ENCODE results near the gene C2orf81. TPM values are rescaled to one million over a fixed set of nuclear protein-coding genes. Genes with fewer than 3 reads are reported as not detected.
"Not testable (repeated sequence)": the region's sequence is repeated elsewhere in the genome, so short reads cannot be mapped to it uniquely, and the experiment has no call there.

The C2orf81 gene
- total RNA-seq, 1 experiment from 2014 or later = 0.95 TPM

DNA sequence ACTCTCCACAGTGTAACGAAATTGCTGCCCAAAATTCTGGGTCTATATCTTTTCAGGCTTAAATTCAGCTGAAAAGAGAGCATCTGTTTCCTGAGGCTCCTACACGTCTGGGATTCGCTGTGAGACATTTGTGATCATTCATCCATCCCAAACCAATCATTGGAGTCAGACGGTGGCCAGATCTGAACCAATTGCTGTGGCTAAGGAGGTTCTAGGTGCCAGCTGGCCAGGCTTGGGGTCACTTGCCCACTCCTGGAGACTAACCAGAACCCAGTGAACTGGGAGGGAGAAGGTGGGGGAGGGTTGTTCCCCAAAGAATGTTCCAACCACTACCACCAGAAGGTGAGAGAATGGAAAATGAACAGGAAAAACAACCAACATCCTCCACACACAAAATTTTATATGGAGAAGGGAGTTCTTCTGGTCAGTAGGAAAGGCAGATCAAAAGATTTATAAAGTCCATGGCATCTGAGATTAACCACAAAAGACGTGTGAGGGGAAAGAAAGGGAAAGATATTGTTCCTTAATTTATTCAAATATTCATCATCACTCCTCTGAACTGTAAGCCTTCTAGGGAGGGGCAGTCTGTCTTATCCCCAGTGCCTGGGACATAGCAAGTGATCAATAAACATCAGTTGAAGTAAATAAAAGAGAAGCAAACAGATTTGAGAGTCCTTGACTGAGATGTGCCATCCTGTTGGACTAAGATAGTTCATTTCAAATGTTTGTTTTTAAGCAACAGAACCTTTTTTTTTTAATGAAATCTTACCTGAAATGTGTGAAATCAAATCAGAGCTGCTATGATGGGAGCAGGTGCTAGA, 23.3 kb upstream of the C2orf81 start:
- in situ Hi-C loops (cut with HindIII; ENCODE audit: low sequenced_read_pairs) = no loop called here
- DNase-seq (ENCODE audit: low spot score) = no peak

DNA sequence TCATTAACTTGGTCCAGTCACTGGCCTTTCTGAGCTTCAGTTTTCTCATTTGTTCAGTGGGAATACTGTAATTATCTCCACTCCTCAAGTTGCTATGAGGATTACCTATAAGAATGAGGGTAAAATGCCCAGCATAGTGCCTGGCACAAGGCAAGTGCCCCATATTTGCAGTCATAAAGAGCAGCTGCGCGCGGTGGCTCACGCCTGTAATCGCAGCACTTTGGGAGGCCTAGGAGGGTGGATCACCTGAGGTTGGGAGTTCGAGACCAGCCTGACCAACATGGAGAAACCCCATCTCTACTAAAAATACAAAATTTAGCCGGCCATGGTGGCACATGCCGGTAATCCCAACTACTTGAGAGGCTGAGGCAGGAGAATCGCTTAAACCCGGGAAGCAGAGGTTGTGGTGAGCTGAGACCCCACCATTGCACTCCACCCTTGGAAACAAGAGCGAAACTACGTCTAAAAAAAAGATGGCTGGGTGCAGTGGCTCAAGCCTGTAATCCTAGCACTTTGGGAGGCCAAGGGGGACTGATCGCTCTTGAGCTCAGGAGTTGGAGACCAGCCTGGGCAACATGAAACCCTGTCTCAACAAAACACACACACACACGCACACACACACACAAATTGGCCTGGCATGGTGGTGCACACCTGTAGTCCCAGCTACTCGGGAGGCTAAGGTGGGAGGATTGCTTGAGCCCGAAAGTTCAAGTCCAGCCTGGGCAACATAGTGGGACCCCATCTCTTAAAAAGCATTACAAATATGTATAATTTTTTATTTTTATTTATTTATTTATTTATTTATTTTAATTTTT, 21.3 kb upstream of the C2orf81 start:
- DNase-seq (ENCODE audit: low spot score); in situ Hi-C loops (cut with HindIII; ENCODE audit: low sequenced_read_pairs): not testable (repeated sequence)

DNA sequence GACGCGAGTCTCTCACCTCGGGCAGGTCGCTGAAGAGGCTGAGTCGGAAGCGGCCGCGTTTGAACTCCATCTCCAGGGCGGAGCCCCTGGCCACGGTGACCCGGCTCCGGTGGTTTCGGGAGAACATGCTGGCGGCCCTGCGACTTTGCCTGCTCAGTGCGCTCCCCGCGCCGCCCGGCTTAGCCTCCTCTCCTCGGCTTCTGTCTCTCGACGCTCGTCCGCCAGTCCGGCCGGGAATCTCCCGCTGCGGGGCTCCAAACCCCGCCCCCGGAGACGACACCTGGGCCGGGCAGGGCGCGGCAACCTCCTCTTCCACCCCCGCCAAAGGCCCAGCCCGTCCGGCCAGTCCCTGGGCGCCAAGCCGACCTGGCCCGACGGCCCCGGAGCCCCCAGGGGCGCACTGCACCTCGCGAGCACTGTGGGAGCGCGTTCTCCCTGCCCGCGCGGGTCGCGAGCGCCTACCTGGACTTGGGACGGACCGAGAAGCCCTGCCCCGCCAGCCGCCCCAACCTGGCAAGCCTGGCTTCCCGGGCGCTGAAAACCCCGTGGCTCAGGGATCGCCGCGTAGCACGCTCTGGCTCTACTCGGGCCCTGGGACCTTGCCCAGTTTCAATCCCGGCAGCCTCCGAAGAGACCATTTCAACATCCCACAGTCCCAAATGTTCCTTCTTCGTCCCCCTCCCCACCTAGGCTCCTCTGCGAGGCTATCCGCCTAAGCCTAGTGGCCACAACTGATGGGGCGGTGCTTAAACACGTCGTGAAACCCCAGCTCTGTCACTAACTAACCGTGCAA, 20.5 kb upstream of the C2orf81 start, which contains the start of gene RTKN:
Gene RTKN (minus strand): TSS at position 248 of the 793 bp plus-strand sequence. CDS start 121 bp downstream, at position 127.
- peak; percentile 29 for DNase-seq (ENCODE audit: low spot score)
- in situ Hi-C loops (cut with HindIII; ENCODE audit: low sequenced_read_pairs) = no loop called here

DNA sequence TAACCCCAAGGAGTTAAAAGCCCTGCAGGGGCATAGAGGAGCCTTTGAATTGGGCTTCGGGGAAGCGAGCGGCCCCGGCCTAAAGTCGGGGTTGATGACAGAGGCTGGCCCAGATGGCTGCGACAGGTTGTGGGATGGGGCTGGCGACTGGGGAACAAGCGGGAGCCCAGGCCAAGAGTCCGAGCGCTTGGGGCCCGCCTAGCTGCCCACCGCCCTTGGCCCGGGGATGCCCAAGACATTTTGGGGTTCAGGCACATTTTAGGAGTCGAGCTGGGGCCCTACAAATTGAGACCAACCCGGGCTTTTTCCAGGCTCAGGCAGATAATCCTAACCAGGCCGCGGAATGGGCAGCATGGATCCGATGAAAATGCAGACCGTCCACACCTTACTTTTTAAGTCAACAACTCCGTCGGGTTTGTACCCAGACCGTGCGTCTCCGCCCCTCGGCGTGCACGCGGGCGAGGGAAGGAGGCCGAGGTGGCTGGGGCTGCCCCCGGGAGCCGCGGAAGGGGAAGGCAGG, 19.8 kb upstream of the C2orf81 start:
- in situ Hi-C loops (cut with HindIII; ENCODE audit: low sequenced_read_pairs) = no loop called here
- DNase-seq (ENCODE audit: low spot score) = no peak

DNA sequence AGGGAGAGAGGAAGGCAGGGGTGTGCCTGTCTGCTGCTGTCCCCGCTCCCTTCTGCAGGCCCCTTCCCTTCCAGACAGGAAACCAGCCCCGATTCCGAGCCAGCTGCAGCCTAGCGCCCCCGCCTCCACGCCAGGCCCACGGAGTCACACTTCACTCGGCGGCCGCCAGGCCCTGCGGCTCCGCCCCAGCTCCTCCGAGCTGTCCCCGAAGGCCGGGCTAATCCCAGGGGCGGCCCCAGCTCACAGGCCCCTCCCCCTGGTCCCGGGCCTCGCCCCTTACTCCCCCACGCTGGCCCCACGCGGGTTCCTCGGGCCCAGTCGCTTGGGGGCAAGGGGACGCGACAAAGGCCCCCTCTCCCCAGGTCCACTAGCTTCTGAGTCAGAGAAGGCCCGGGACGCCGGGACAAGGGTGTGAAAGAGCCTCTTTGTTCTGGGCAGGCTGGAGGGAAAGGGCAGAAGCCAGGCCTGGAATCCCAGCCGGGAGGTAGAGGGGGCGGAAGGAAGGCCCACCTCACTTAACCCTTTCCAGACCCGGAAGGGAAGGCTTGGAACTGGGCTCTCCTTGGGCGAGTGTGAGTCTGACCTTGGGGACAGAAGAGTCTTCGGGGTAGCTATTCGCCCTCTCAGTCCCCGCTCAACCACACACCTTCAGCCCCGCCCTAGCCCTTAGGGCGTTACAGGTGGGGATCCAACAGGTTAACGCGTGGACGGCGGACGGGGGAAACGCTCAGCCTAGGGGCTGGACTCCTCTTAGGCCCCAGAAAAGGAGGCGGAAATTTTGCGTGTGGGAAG, 19.2 kb upstream of the C2orf81 start:
- in situ Hi-C loops (cut with HindIII; ENCODE audit: low sequenced_read_pairs) = no loop called here
- DNase-seq (ENCODE audit: low spot score) = peak; percentile 53

DNA sequence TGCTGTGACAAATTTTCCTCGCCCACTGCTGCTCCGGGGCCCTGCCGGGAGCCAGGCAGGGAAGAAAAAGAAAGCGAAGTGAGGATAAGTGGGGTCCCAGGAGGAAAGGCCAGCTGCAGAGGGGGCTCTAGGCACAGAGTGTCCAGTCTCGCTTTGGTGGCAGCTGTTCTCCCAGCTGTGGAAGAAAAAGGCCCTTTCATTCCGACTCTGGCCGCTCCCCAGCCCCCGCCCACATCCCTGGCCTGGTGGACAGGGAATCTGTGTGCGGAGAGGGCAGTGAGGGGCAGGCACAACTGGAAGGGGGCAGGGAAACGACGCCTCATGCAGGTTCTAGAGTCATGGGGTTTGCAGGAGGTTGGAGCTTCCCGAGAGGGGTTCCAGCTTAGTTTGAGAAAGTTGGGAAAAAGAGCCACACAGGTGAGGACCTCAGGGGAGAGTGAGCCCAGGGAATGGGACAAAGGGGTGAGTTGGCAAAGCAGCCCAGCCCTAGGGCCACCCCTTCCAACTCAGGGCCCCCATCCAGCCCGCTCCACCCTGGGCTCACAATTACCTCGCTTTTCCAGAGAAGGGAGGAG, 18.5 kb upstream of the C2orf81 start:
- in situ Hi-C loops (cut with HindIII; ENCODE audit: low sequenced_read_pairs) = no loop called here
- no peak for DNase-seq (ENCODE audit: low spot score)

DNA sequence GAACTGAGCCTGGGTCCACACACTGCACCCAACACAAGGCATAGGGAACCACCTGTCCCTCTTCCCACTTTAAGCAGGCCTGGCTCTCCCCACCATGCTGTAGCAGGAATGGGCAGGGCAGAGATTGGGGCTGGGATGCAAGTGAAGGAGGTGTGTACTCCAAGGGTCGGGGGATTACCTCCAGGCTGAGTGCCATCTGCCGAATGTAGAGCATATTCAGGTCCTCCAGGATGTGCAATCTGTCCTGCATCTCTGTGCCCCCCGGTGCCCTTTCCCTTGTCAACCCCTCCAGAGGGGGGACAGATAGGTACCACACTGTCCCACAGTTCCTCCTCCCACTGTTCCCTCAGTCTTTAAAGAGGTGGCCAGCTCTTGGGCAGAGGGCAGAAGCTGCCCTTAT, 18.0 kb upstream of the C2orf81 start:
- in situ Hi-C loops (cut with HindIII; ENCODE audit: low sequenced_read_pairs) = no loop called here
- no peak for DNase-seq (ENCODE audit: low spot score)

DNA sequence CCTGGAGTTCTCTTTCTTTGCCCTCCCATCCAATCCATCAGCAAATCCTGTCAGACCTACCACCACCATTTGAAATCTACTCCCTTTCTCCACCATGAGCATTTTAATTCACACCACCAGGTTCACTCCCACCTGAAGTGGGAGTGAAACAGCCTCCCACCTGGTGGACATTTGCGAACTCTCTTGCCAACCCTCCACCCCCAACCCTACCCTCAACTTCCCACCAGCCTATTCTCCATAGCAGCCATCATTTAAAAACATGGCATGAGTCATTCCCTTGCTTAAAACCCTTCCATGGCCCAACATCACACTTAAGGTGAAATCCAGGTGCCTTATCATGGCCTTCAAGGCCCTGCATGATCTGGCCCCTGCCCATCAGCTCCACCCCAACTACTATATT, 16.8 kb upstream of the C2orf81 start:
- no peak for DNase-seq (ENCODE audit: low spot score)
- in situ Hi-C loops (cut with HindIII; ENCODE audit: low sequenced_read_pairs) = no loop called here

DNA sequence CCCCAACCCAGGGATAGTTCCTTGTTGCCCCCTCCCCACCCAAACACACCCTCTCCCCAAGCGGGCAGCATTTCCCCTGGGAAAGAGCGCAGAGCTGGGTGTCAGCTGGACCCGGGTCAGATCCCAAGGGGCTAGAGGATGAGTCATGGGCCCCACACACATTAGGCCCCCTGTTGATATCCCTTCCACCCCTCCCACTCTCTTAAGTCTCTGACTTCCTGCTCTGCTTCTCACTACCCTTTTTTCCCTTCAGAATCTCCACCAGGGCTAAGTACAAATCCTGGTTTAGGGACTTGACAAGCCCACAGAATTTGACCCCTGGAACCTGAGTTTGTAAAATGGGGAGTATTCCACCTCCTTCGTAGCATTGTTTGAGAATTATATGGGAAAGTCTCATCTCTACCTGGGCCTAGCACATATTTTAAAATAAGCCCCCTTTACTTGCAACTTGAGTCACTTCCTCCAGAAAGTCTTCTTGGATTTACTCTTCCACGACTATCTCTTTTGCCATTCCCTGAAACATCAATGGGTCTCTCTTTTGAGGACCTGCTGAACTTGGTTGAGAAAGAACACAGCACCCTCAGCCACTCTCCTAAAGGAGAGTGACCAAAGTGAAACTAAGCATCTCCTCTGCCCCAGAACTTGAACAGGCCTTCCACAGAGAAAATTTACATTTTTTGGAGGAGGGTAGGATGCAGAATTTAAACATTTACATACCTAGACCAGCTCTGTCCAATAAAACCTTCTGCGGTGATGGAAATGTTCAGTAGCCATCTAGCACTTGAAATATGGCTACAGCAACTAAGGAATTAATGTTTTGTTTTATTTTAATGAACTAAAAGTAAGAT, 15.7 kb upstream of the C2orf81 start:
- no peak for DNase-seq (ENCODE audit: low spot score)
- in situ Hi-C loops (cut with HindIII; ENCODE audit: low sequenced_read_pairs) = no loop called here

DNA sequence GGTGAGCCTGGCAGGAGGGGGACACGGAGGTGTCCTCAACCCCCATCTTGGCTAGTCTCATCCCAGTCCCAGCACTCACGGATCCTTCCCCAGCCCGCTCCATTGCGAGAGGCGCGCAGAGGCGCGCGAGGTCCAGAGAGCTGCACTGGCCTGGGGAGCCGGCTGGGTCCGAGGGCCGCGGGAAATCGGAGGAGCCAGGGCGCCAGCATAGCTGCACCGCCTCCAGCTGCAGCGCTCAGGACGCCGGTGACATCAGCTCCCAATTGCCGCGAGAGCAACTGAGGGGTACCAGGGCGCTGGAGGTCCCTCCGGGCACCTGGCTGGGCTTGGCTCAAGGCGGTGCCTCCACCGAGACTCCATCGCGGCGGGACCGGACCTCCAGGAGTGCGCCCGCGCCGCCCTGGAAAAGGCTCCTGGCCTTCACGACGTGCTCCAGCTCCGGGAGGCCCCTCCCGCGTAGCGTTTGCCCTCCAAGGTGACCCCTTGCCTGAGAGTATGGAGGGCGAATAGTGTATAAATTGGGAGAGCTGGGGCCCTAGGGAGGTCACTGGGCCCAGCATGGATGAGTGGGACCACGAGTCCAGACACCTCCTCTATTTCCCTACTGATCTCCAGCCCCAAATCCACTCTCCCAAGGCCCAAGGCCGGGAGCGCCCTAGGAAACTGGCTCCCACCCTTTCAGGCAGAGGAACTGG, 14.8 kb upstream of the C2orf81 start:
- no peak for DNase-seq (ENCODE audit: low spot score)
- in situ Hi-C loops (cut with HindIII; ENCODE audit: low sequenced_read_pairs) = no loop called here

DNA sequence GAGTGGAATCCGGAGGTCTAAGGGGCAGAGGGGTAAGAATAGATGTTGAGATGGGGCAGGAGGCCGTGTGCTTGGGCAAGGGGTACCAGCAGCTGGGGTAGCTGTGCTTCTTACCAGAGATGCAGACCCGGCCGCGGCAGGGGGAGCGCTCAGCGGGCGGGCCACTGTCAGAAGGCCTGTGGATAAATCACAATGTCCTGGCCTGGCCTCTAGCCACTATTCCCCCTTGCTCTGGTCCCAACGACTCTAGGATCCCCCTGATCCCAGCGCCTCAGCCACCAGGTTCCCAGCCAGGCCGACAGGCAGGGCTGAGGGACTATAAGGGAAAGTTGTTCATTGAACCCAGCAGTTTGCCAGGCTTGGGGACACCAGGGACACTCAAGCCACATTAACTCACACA, 9.1 kb upstream of the C2orf81 start:
- in situ Hi-C loops (cut with HindIII; ENCODE audit: low sequenced_read_pairs) = no loop called here
- DNase-seq (ENCODE audit: low spot score) = no peak

DNA sequence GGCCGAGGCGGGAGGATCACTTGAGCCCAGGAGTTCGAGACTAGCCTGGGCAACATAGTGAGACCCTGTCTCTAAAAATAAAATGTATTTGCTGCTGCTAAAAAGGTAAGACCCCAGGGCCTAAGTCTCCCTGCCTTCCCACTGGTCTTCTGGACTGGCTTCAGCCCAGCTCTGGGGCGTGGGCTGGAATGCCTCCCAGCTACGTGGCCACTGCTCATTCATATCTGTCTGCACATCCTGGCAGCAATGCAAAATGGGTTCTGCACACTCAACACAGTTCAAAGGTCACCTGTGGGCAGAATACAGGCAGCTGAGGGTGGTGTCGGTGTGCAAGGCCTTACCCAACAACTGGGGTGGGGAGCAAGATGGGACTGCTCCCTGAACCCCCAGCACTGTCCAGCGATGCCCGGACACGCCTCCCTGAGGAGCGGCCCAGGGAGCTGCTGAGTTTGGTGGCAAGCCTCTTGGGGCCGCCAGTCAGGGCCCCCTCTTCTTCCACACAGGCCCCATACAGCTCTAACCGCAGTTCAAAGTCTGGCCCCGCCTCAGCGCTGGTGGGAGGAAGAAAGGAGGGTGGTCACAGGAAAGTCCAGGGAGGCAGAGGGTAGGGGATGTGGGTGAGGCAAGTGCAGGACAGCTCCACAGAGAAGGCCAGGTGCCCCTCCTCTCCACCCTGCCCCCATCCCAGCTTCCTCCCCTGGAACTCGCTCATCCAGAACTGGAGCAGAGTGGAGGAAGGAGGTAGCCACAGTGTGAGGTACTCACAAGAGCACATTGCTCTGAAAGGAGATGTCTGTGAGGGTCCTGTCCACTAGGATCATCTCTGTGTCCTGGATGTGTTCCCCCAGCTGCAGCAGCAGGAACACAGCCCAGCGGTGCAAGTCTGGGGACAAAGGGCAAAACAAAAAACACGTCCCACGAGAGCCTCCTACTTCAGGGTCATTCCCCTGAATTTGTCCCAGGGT, 8.3 kb upstream of the C2orf81 start:
- in situ Hi-C loops (cut with HindIII; ENCODE audit: low sequenced_read_pairs) = no loop called here

DNA sequence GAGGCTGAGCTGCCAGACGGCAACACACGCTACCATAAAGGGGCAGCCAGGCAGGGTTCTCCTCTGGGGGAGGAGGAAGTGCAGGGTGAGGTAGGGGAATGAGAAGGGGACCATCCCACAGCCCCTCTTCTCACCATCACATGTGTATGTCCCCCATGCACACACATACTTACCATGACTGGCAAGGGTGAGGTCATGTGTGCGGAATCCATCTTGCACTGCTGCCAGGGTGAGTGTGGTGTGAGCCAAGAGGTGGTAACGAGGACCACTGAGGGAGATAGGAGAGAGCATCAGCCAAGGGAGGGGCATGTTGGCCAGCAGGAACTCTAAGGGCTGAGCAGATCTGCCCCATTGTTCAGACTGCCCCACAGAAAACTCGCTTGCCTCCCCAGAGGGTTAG, 7.3 kb upstream of the C2orf81 start:
- no peak for DNase-seq (ENCODE audit: low spot score)
- in situ Hi-C loops (cut with HindIII; ENCODE audit: low sequenced_read_pairs) = no loop called here

More for the DNA sequence above, 8.3 kb upstream of the C2orf81 start:
- DNase-seq (ENCODE audit: low spot score) = no peak

DNA sequence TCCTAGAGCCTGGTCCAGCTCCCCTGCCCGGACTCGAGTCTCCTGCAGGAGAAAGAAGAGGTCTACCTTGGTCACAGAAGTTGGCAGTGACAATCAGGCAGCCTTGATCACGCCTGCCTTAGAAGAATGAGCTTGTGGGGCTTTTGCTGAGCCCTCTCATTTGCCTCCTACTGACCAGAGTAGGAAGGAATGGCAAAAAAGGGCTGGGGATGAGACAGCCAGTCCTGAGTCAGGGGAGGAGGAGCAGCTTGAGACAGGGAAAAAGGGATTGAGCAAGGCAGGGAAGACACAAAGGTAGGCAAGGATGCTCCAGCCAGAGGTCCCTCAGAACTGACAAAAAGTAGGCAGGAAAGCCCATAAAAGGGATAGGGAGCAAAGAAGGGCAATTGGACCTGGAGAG, 6.1 kb upstream of the C2orf81 start:
- in situ Hi-C loops (cut with HindIII; ENCODE audit: low sequenced_read_pairs) = no loop called here
- no peak for DNase-seq (ENCODE audit: low spot score)

DNA sequence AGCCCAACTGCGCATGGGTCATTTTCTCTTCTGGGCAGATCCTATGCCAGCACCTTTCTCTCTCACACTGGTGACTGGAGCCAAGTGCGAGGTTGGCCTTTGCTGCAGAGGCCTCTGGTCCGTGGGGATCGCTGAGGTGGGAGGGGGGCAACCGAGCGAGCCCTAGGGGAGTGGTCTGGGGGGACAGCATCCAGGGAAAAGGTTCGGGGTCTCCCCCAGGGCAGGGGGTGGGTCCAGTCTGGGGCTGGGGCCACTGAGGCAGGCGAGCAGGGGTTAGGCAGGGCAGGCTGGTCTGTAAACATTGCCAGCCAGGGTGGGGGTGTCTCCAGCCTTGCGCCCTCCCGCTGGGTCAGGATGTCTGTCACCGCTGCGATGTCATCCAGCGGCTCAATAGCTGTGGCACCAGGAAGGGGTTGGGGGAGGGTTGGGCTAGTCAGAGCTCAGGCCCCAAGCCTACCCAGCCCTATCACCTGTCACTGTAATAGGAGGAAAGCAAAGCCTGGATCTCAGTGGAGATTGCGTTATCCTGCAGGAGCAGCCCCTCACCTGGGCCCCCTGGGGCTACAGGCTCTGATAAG, 4.9 kb upstream of the C2orf81 start:
- no peak for DNase-seq (ENCODE audit: low spot score)
- in situ Hi-C loops (cut with HindIII; ENCODE audit: low sequenced_read_pairs) = no loop called here

Data from G401 (cell line).